Prostate gland (tissue), 2 donors: ENCODE results near the gene TMSB4X. TPM values are rescaled to one million over a fixed set of nuclear protein-coding genes. Genes with fewer than 3 reads are reported as not detected.
A peak's percentile ranks its signal among the peaks of the same experiment; 100 is the strongest.

Experiments used
- DNase-seq: peaks from one replicate; pipeline ENCODE4 v3.0.0-alpha.2; 2019; ENCODE audit warnings: low spot score
- H3K27ac ChIP-seq, 2 donors: fragments of 200-600 bp; sonication (generic); 2 replicates each; pipeline ENCODE4 v1.5.1; 2017 to 2019
- H3K27me3 ChIP-seq: fragments of 200-600 bp; sonication (generic); replicated peaks from 2 replicates; pipeline ENCODE4 v1.5.1; 2019; ENCODE audit not compliant: insufficient read depth
- H3K36me3 ChIP-seq, 2 donors: fragments of 200-600 bp; sonication (generic); 1 replicate in 1 of 2; 2 replicates in 1 of 2; pipeline versions ENCODE4 v1.5.1 to v1.8.1; 2017 to 2019
- H3K4me1 ChIP-seq: fragments of 200-600 bp; sonication (generic); replicated peaks from 2 replicates; pipeline ENCODE4 v1.5.1; 2019
- H3K4me3 ChIP-seq, 2 donors: fragments of 200-600 bp; sonication (generic); 2 replicates each; pipeline ENCODE4 v1.5.1; 2017 to 2019
- H3K9me3 ChIP-seq: fragments of 200-600 bp; sonication (generic); 2 replicates; pipeline ENCODE4 v1.5.1; 2017
- CTCF ChIP-seq, 4 experiments: fragments of 200-600 bp in 2 of 4; fragments of 450-650 bp in 2 of 4; sonication (generic) in 2 of 4; IDR thresholded peaks; 1 replicate in 3 of 4; 2 replicates in 1 of 4; pipeline ENCODE4 v1.5.1; 2016 to 2019; ENCODE audit warnings: antibody characterized with exemption in 4 of 4, mild to moderate bottlenecking in 2 of 4, moderate library complexity in 2 of 4
- POLR2A ChIP-seq: fragments of 450-650 bp; IDR thresholded peaks from one replicate; pipeline ENCODE4 v1.6.1; 2016; ENCODE audit warnings: antibody characterized with exemption, mild to moderate bottlenecking
- POLR2AphosphoS5 ChIP-seq: sonication (generic); formaldehyde crosslinking; IDR thresholded peaks from one replicate; pipeline ENCODE4 v1.6.1; 2017; ENCODE audit warnings: antibody characterized with exemption
- WGBS: methylation state at CpG from one replicate; pipeline ENCODE4 v1.1.5; 2018; 5-methylcytosine and 5-hydroxymethylcytosine counted together
- intact Hi-C: fragments of 100-400 bp; cut with DNase I; formaldehyde crosslinking; loops from one replicate; pipeline ENCODE4 v1.14.2; 2022
- total RNA-seq, 2 donors: library from RNA; depleted of rRNA; stranded (reverse); fragments of >200 nt; gene quantifications; one replicate each; pipeline ENCODE4 v1.1.0, GENCODE V29; 2016

TMSB4X gene
- total RNA-seq, 2 donors from 2014 or later, result 1,116 to 1,330 TPM

- Histone ChIP-seq H3K36me3 (no peaks in the 10 kb centered on the region), H3K27ac (no peak overlapping the region), H3K27me3 (no peaks in the 10 kb centered on the region), H3K9me3 (no peaks in the 10 kb centered on the region), H3K4me1 (no peaks in the 10 kb centered on the region), H3K4me3 (no peak overlapping the region)
- no peak for DNase-seq
- TF ChIP-seq POLR2AphosphoS5 (no peak), CTCF (IDR thresholded peaks at IDR 0.05) (no peak), POLR2A (no peak)
- intact Hi-C loops, result no loop called here
- 71% methylated on average over 6 of the region's 6 CpGs for whole genome bisulfite sequencing
Observed at GRCh38 chrX:12965131-12965940, 9.6 kb upstream of the TMSB4X start.

DNA sequence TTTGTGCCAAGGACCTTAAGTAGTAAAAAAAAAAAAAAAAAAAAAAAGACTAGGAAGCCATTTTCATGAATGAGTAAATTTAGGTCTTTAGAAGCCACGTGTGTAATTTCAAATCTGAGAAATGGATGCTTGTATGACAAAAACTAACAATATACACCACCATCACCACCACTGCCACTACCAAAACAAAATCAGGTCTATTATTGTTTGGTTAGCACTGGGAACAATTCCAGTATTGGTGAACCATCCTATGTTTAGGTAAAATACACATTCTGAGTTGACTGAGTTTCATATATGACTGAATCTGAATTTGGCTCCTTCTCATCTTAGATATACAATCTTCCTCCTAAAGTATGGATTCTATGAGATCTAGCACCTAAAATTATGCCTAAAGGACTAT, 8.8 kb upstream of the TMSB4X start:
- intact Hi-C loops, result no loop called here
- no peaks in the 10 kb centered on the region for H3K9me3 ChIP-seq
- no peak for DNase-seq
- WGBS, result 50% methylated on average over 1 of the region's 1 CpG
- H3K36me3 ChIP-seq, result no peaks in the 10 kb centered on the region
- no peaks in the 10 kb centered on the region for H3K27me3 ChIP-seq
- no peaks in the 10 kb centered on the region for H3K4me1 ChIP-seq
- H3K27ac ChIP-seq, result no peak overlapping the region
- no peak overlapping the region for H3K4me3 ChIP-seq
- TF ChIP-seq POLR2A (no peak), CTCF (IDR thresholded peaks at IDR 0.05) (no peak), POLR2AphosphoS5 (no peak)

DNA sequence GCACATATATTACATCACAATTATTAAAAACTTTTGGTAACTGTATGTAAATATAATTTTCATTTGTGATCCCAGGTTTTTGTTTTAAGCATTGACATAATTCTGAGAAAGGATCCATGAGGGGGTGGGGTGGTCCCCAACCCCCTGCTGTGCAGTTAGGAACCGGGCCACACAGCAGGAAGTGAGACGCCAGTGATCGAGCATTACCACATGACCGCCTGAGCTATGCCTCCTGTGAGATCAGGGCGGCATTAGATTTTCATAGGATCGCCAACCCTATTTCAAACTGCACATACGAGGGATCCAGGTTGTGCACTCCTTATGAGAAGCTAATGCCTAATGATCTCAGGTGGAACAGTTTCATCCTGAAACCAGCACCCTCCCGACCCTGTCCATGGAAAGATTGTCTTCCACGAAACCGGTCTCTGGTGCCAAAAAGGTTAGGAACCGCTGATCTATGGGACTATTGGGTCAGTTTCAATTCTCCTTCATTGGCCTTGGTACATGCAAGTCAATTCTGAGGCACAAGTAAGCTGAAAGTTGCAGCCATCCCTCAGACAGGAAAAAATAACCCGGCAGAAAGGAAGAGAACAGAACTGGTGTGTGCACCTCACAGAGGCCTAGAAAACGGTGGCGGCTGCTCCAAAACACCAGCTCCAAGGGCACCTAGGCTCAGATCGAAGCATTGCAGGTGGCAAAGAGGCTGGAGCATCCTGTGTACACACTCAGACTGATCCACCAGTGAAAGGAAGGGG, 7.0 kb upstream of the TMSB4X start:
- no peak overlapping the region for H3K27ac ChIP-seq
- intact Hi-C loops, result no loop called here
- no peak overlapping the region for H3K4me3 ChIP-seq
- no peaks in the 10 kb centered on the region for H3K4me1 ChIP-seq
- TF ChIP-seq CTCF (IDR thresholded peaks at IDR 0.05) (no peak), POLR2AphosphoS5 (no peak), POLR2A (no peak)
- no peaks in the 10 kb centered on the region for H3K27me3 ChIP-seq
- WGBS, result 86% methylated on average over 11 of the region's 15 CpGs
- no peak for DNase-seq
- no peaks in the 10 kb centered on the region for H3K9me3 ChIP-seq
- no peaks in the 10 kb centered on the region for H3K36me3 ChIP-seq

- intact Hi-C loops, result loop anchor here (2.0 to 5.0 kb wide), 2 partner anchors 122 to 516 kb away; no protein-coding TSS in a partner anchor
- Histone ChIP-seq H3K4me3 (no peak overlapping the region), H3K36me3 (no peaks in the 10 kb centered on the region), H3K27me3 (no peaks in the 10 kb centered on the region), H3K4me1 (no peaks in the 10 kb centered on the region), H3K9me3 (no peaks in the 10 kb centered on the region), H3K27ac (peak overlapping the region; percentile 8 to 30)
- DNase-seq, result no peak
- TF ChIP-seq POLR2AphosphoS5, result peak; percentile 7
- peak in 2 of 4 experiments; percentile 34 to 45 for TF ChIP-seq CTCF (IDR thresholded peaks at IDR 0.05)
- TF ChIP-seq POLR2A, result no peak
- 37% methylated on average over 11 of the region's 11 CpGs for WGBS
Observed at GRCh38 chrX:12970691-12971202, 4.2 kb upstream of the TMSB4X start.
